Prostate gland (tissue), 2 donors: Measurements from ENCODE around the gene LENG9.
"Not testable (repeated sequence)": the region's sequence is repeated elsewhere in the genome, so short reads cannot be mapped to it uniquely, and the experiment has no call there.

ENCODE experiments used
- CTCF ChIP-seq, 4 experiments: fragments of 200-600 bp in 2 of 4; fragments of 450-650 bp in 2 of 4; sonication (generic) in 2 of 4; IDR thresholded peaks; 1 replicate in 3 of 4; 2 replicates in 1 of 4; pipeline ENCODE4 v1.5.1; 2016 to 2019; ENCODE audit warnings: antibody characterized with exemption in 4 of 4, mild to moderate bottlenecking in 2 of 4, moderate library complexity in 2 of 4
- POLR2A ChIP-seq: fragments of 450-650 bp; IDR thresholded peaks from one replicate; pipeline ENCODE4 v1.6.1; 2016; ENCODE audit warnings: antibody characterized with exemption, mild to moderate bottlenecking
- POLR2AphosphoS5 ChIP-seq: sonication (generic); formaldehyde crosslinking; IDR thresholded peaks from one replicate; pipeline ENCODE4 v1.6.1; 2017; ENCODE audit warnings: antibody characterized with exemption

DNA sequence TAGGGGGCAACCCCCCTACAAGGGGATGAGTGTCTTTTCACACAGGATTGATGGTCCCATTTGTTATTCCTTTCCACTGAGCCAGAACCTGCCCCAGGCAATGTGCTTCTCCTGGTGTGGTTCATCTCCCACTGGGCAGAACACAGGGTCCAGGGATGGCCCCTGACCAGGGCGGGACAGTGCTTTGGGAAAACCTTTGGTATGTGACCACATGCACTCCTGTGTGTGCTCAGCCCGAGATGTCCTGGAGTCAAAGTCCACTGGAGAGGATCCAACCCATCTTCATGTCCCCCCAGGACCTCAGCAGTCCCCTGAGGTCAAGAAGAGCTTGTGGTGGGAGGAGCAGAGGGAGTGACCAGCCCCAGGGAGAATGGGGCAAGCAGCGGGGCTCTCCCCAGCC is 44.9 kb upstream of the LENG9 start:
- not testable (repeated sequence) for TF ChIP-seq CTCF (IDR thresholded peaks at IDR 0.05); POLR2A; POLR2AphosphoS5
